DND-41 (cell line): ENCODE data around the gene MLC1.

Experiments used
- ATAC-seq: fragments of 200-7000 bp; cut with Tn5 transposase; 3 replicates; pipeline ENCODE4 v1.9.1; 2021; ENCODE audit warnings: low read depth; ENCODE audit not compliant: insufficient read depth
- DNase-seq: peaks from one replicate; pipeline ENCODE4 v3.0.0-alpha.2; 2020
- H2AFZ ChIP-seq: 2 replicates; pipeline ENCODE4 v1.6.0; 2012; ENCODE audit warnings: low read depth, low read length
- H3K27ac ChIP-seq: 2 replicates; pipeline ENCODE4 v1.5.1; 2012; ENCODE audit warnings: low read length, inconsistent platforms
- H3K27me3 ChIP-seq: fragments of 200-600 bp; sonication (generic); 2 replicates; pipeline ENCODE4 v1.6.0; 2012; ENCODE audit warnings: low read length, mild to moderate bottlenecking, inconsistent platforms; ENCODE audit not compliant: insufficient read depth, poor library complexity
- H3K36me3 ChIP-seq: 2 replicates; pipeline ENCODE4 v1.5.1; 2012; ENCODE audit warnings: low read length, inconsistent platforms; ENCODE audit not compliant: insufficient read depth
- H3K4me1 ChIP-seq: 2 replicates; pipeline ENCODE4 v1.5.1; 2012; ENCODE audit warnings: mild to moderate bottlenecking, low read length; ENCODE audit not compliant: insufficient read depth
- H3K4me2 ChIP-seq: 2 replicates; pipeline ENCODE4 v1.6.0; 2012; ENCODE audit warnings: mild to moderate bottlenecking, moderate library complexity, low read length, inconsistent platforms; ENCODE audit not compliant: insufficient read depth
- H3K4me3 ChIP-seq, 2 experiments: fragments of 200-600 bp in 1 of 2; shearing (Covaris generic) in 1 of 2; 2 replicates each; pipeline ENCODE4 v1.5.1; 2012 to 2016; ENCODE audit warnings: inconsistent platforms in 2 of 2, low read length in 2 of 2, mild to moderate bottlenecking in 2 of 2, low read depth in 1 of 2, moderate library complexity in 1 of 2
- H3K79me2 ChIP-seq: 2 replicates; pipeline ENCODE4 v1.6.0; 2012; ENCODE audit warnings: low read length, inconsistent platforms; ENCODE audit not compliant: insufficient read depth
- H3K9ac ChIP-seq: 2 replicates; pipeline ENCODE4 v1.6.0; 2012; ENCODE audit warnings: low read depth, mild to moderate bottlenecking, inconsistent platforms, low read length, moderate library complexity
- H3K9me3 ChIP-seq: 2 replicates; pipeline ENCODE4 v1.5.1; 2012; ENCODE audit warnings: low read length, moderate library complexity, mild to moderate bottlenecking, inconsistent platforms; ENCODE audit not compliant: insufficient read depth, severe bottlenecking
- H4K20me1 ChIP-seq: 2 replicates; pipeline ENCODE4 v1.6.0; 2012; ENCODE audit warnings: low read length; ENCODE audit not compliant: insufficient read depth
- CTCF ChIP-seq: IDR thresholded peaks from 2 replicates; pipeline ENCODE4 v1.5.1; 2012; ENCODE audit warnings: borderline replicate concordance, low read length, moderate library complexity, mild to moderate bottlenecking; ENCODE audit not compliant: poor library complexity, severe bottlenecking; ENCODE audit errors: extremely low read depth
- EZH2 ChIP-seq: IDR thresholded peaks from 3 replicates; pipeline ENCODE4 v1.6.1; 2012; ENCODE audit warnings: borderline replicate concordance, low read depth, mild to moderate bottlenecking, moderate library complexity, low read length, inconsistent platforms; ENCODE audit not compliant: severe bottlenecking

Gene MLC1

GRCh38 chr22:50092342-50092741 lies 7.1 kb upstream of the MLC1 start:
- no peaks in the 10 kb centered on the region for H3K4me1 ChIP-seq
- TF ChIP-seq CTCF (no peak), EZH2 (no peak)
- H3K79me2 ChIP-seq, result no peaks in the 10 kb centered on the region
- H4K20me1 ChIP-seq, result no peaks in the 10 kb centered on the region
- H3K36me3 ChIP-seq, result no peaks in the 10 kb centered on the region
- no peak overlapping the region for H3K4me2 ChIP-seq
- DNase-seq (no peak), ATAC-seq (no peak)
- no peaks in the 10 kb centered on the region for H3K27me3 ChIP-seq
- no peak overlapping the region for H3K27ac ChIP-seq
- no peak overlapping the region for H2AFZ ChIP-seq
- H3K9me3 ChIP-seq, result no peaks in the 10 kb centered on the region
- no peak overlapping the region for H3K4me3 ChIP-seq
- no peak overlapping the region for H3K9ac ChIP-seq

- Histone ChIP-seq H3K4me1 (no peaks in the 10 kb centered on the region), H3K27ac (no peak overlapping the region), H3K4me2 (no peak overlapping the region), H3K9me3 (no peaks in the 10 kb centered on the region), H3K36me3 (no peaks in the 10 kb centered on the region), H2AFZ (no peak overlapping the region), H3K9ac (no peak overlapping the region), H4K20me1 (no peaks in the 10 kb centered on the region), H3K4me3 (no peak overlapping the region), H3K27me3 (no peaks in the 10 kb centered on the region), H3K79me2 (no peaks in the 10 kb centered on the region)
- ATAC-seq (no peak), DNase-seq (no peak)
- TF ChIP-seq EZH2, result no peak
- TF ChIP-seq CTCF, result no peak
Observed at GRCh38 chr22:50091092-50091768, 6.0 kb upstream of the MLC1 start.

GRCh38 chr22:50090412-50090714 lies 5.1 kb upstream of the MLC1 start:
- ATAC-seq (no peak), DNase-seq (no peak)
- no peak overlapping the region for H3K27ac ChIP-seq
- H4K20me1 ChIP-seq, result no peaks in the 10 kb centered on the region
- no peak overlapping the region for H3K4me3 ChIP-seq
- no peaks in the 10 kb centered on the region for H3K9me3 ChIP-seq
- no peaks in the 10 kb centered on the region for H3K36me3 ChIP-seq
- no peak overlapping the region for H3K9ac ChIP-seq
- TF ChIP-seq CTCF (no peak), EZH2 (no peak)
- H3K4me1 ChIP-seq, result no peaks in the 10 kb centered on the region
- H2AFZ ChIP-seq, result no peak overlapping the region
- no peak overlapping the region for H3K4me2 ChIP-seq
- H3K79me2 ChIP-seq, result no peaks in the 10 kb centered on the region
- peaks cover under 1% of the 10 kb centered on the region for H3K27me3 ChIP-seq
